EH (cell line): ENCODE measurements around the gene BIRC5.

ENCODE experiments used
- DNase-seq: peaks from one replicate; pipeline ENCODE4 v3.0.0-alpha.2; 2015; ENCODE audit warnings: low read depth

Gene BIRC5

GRCh38 chr17:78256707-78257591, 42.9 kb downstream of the BIRC5 start:
- no peak for DNase-seq

GRCh38 chr17:78257810-78258322, 43.8 kb downstream of the BIRC5 start:
- no peak for DNase-seq

- peak; percentile 12 for DNase-seq
These were observed 44.5 kb downstream of the BIRC5 start for GRCh38 chr17:78258323-78259191.

- DNase-seq: no peak
These were observed 45.1 kb downstream of the BIRC5 start for GRCh38 chr17:78259192-78259554.

GRCh38 chr17:78263063-78263735, 49.1 kb downstream of the BIRC5 start:
- DNase-seq: no peak

GRCh38 chr17:78263736-78264340, 49.8 kb downstream of the BIRC5 start:
- DNase-seq: no peak

GRCh38 chr17:78264590-78264989, 50.5 kb downstream of the BIRC5 start:
- no peak for DNase-seq

GRCh38 chr17:78265121-78265520, 51.1 kb downstream of the BIRC5 start:
- DNase-seq: no peak

GRCh38 chr17:78266231-78266631, 52.2 kb downstream of the BIRC5 start:
- no peak for DNase-seq

GRCh38 chr17:78266771-78267170, 52.7 kb downstream of the BIRC5 start:
- no peak for DNase-seq

GRCh38 chr17:78267253-78268073, 53.4 kb downstream of the BIRC5 start:
- DNase-seq: no peak

GRCh38 chr17:78268191-78268874, 54.3 kb downstream of the BIRC5 start:
- DNase-seq: no peak

GRCh38 chr17:78268951-78269905, 55.2 kb downstream of the BIRC5 start:
- peak; percentile 38 for DNase-seq

GRCh38 chr17:78269955-78270381, 55.9 kb downstream of the BIRC5 start:
- no peak for DNase-seq

- DNase-seq: no peak
These were observed 57.5 kb downstream of the BIRC5 start for GRCh38 chr17:78271419-78272170.

- peak; percentile 7 for DNase-seq
These were observed 58.3 kb downstream of the BIRC5 start for GRCh38 chr17:78272181-78272913.

GRCh38 chr17:78272914-78273258, 58.8 kb downstream of the BIRC5 start:
- no peak for DNase-seq

- DNase-seq: no peak
These were observed 59.8 kb downstream of the BIRC5 start for GRCh38 chr17:78273813-78274212.
